ENCODE data around the gene TOX3. TPM values are rescaled to one million over a fixed set of nuclear protein-coding genes. Genes with fewer than 3 reads are reported as not detected.
A peak's percentile ranks its signal among the peaks of the same experiment; 100 is the strongest.

TOX3 gene
- total RNA-seq, result 10 to 100 TPM; 10.9 to 32.6 (median 28.0) TPM

DNA sequence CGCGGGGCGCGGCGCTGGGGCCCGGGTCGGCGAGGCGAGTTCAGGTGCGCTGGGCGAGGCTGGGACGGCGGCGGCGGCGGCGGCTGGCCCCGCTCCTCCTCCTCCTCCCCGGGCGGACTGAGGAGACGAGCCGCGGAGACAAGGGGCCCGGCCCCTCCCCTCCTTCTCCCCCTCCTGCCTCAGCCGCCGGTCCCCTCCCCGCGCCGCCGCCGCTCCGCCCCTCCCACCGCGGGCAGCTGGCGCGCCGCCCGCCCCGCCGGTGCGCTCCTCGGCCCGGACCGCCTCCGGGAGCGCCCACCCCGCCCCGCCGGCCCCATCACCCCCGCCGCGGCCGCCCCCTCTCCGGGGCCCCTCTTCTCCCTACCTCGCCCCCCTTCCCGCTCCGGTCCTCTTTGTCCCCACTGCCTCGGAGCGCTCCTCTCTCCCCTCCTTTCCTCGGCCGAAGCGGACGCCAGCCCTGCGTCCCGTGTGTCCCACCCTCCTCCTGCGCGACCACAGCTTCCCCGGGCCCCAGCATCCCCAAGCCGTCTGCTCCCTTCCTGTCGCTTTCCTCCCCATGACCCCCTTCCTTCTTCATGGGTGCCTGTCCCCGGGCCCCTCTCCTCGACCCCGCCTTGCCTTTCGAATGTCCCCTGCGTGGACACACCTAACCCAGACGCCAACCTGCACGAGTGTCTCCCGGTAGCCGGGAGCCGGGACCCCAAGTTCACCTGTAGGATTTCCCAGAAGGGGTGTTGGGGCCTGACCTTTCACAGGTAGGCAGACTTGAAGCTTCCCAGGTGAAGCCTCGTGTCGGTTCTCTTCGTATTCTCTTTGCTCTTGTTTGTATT is at the start of gene TOX3:
TOX3 (minus strand) TSS at position 140 of the 830 bp plus-strand sequence. CDS start 420 bp downstream, outside the sequence.
- TF ChIP-seq EP300 (IDR thresholded peaks at IDR 0.05; ENCODE audit: low read depth) (no peak), POLR2AphosphoS5 (IDR thresholded peaks at IDR 0.05) (peak in 2 of 3 donors; percentile 34 to 50)
- Histone ChIP-seq H3K9me3 (no peaks in the 10 kb centered on the region), H3K36me3 (no peaks in the 10 kb centered on the region), H3K27ac (peak within 1 kb of the TSS; percentile 78 to 92 (median 90)), H3K4me1 (peaks cover 0 to 51% (median 7%) of the 10 kb centered on the region in 4 donors), H3K27me3 (peaks cover 36% of the 10 kb centered on the region), H3K4me3 (peak within 1 kb of the TSS; percentile 48 to 83 (median 74))
- intact Hi-C loops (cut with DNase I; ENCODE audit: low total_unique reads) (no loop called here), in situ Hi-C loops (cut with MboI; ENCODE audit: low pct_ligation_motif_present in 1 of 4, low pct_unique_long_range_greater_than_20kb in 1 of 4, low sequenced_read_pairs in 3 of 4) (loop anchor here in 1 of 4 donors (25.0 kb wide), 1 partner anchor 360 kb away; no protein-coding TSS in a partner anchor)
- 9 to 11% methylated on average over 13 to 38 of the region's 83 CpGs for WGBS, 2 donors (ENCODE audit: low coverage in 1 of 2)
- DNase-seq, result peak; percentile 74

DNA sequence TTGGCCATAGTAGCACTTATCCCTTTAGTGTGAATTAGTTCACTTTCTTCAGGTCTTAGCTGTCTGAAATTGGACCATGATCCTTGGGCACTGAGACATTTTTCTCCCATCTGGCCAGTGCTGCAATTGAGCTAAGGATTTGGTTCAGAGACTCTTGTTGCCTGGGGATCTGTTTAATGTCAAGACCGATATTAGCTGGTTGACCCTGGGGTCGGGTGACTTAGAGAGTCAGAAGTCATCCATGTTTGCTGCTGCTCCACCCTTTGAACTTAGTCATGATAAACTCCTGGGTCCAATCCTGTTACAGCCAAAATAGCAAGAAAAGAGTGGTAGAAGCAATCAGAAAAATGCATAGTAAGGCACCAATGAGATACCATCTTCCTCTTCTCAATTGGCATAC is 45.8 kb upstream of the TOX3 start:
- in situ Hi-C loops (cut with MboI; ENCODE audit: low pct_ligation_motif_present in 1 of 4, low pct_unique_long_range_greater_than_20kb in 1 of 4, low sequenced_read_pairs in 3 of 4) (no loop called here), intact Hi-C loops (cut with DNase I; ENCODE audit: low total_unique reads) (no loop called here)
- no peak overlapping the region for H3K4me3 ChIP-seq
- no peak overlapping the region for H3K27ac ChIP-seq
- 67% methylated on average over 2 of the region's 2 CpGs; no CpG with 5 or more reads in 1 of the 2 donors for WGBS, 2 donors (ENCODE audit: low coverage in 1 of 2)
- no peaks in the 10 kb centered on the region for H3K9me3 ChIP-seq
- no peaks in the 10 kb centered on the region for H3K27me3 ChIP-seq
- TF ChIP-seq, protein P1, sequence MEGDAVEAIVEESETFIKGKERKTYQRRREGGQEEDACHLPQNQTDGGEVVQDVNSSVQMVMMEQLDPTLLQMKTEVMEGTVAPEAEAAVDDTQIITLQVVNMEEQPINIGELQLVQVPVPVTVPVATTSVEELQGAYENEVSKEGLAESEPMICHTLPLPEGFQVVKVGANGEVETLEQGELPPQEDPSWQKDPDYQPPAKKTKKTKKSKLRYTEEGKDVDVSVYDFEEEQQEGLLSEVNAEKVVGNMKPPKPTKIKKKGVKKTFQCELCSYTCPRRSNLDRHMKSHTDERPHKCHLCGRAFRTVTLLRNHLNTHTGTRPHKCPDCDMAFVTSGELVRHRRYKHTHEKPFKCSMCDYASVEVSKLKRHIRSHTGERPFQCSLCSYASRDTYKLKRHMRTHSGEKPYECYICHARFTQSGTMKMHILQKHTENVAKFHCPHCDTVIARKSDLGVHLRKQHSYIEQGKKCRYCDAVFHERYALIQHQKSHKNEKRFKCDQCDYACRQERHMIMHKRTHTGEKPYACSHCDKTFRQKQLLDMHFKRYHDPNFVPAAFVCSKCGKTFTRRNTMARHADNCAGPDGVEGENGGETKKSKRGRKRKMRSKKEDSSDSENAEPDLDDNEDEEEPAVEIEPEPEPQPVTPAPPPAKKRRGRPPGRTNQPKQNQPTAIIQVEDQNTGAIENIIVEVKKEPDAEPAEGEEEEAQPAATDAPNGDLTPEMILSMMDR (IDR thresholded peaks at IDR 0.05), result no peak
- TF ChIP-seq EP300 (IDR thresholded peaks at IDR 0.05; ENCODE audit: low read depth) (no peak), POLR2AphosphoS5 (IDR thresholded peaks at IDR 0.05) (no peak), POLR2A (IDR thresholded peaks at IDR 0.05) (no peak)
- peaks cover 0 to 8% (median 4%) of the 10 kb centered on the region in 4 donors for H3K4me1 ChIP-seq
- no peak for DNase-seq
- H3K36me3 ChIP-seq, result no peaks in the 10 kb centered on the region

DNA sequence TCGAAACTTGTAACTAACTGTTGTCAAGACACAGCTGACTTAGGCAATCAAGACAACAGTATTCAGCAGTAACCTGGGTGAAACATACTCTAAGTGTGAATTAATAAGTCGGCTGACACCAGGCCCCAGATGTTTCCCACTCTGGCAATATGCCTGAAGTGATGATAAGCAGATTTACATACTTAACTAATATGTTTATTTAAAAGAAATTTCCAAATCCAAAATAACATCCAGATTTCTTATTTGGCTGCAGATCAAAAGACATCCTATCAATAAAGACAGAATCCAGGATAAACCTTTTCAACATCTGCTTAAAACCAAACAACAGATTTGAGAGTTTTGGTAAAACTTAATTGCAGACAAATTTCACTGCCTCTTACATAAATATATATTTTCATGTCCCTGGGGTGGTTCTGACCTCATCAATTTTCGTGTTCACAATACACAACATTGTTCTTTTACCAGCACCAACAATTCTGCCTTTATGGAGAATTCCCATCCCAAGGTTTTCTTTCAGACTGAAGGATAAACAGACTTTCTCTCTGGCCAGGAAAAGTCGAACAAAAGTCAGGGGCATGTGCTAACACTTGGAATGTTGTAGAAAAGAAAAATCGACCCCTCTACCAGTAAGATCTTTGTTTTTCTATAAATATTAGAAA is 45.1 kb upstream of the TOX3 start:
- intact Hi-C loops (cut with DNase I; ENCODE audit: low total_unique reads), result no loop called here
- H3K27ac ChIP-seq, result no peak overlapping the region

DNA sequence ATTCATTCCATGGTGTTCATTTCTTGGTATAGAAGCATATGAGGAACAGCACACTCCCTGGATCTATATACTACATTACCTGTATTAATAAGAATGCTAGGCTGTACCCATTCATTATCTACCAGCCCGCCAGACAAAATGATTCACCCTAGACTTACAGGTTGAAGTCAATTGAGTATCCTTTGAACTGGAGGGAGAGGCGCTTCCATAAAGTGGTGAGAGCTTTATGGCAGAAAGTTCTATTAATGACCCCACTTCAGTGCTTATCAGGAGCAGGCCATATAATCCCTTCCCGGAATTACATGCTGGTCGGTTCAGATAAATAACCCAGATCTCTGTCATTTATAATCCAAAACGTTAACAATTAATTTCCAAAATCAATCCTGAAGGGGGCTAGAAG is 44.5 kb upstream of the TOX3 start:
- no peaks in the 10 kb centered on the region for H3K9me3 ChIP-seq
- no peaks in the 10 kb centered on the region for H3K27me3 ChIP-seq
- no peak for DNase-seq
- no peak overlapping the region for H3K4me3 ChIP-seq
- in situ Hi-C loops (cut with MboI; ENCODE audit: low pct_ligation_motif_present in 1 of 4, low pct_unique_long_range_greater_than_20kb in 1 of 4, low sequenced_read_pairs in 3 of 4), result no loop called here
- no peak overlapping the region for H3K27ac ChIP-seq
- intact Hi-C loops (cut with DNase I; ENCODE audit: low total_unique reads), result no loop called here
- H3K36me3 ChIP-seq, result no peaks in the 10 kb centered on the region
- no peaks in the 10 kb centered on the region for H3K4me1 ChIP-seq
- TF ChIP-seq POLR2A (IDR thresholded peaks at IDR 0.05), result no peak
- TF ChIP-seq POLR2AphosphoS5 (IDR thresholded peaks at IDR 0.05), result no peak
- TF ChIP-seq, protein P1 (IDR thresholded peaks at IDR 0.05), result no peak
- no peak for TF ChIP-seq EP300 (IDR thresholded peaks at IDR 0.05; ENCODE audit: low read depth)
- WGBS, 2 donors (ENCODE audit: low coverage in 1 of 2), result 58 to 78% methylated on average over 3 to 5 of the region's 5 CpGs

More for the DNA sequence above, 45.1 kb upstream of the TOX3 start:
- no peak for TF ChIP-seq EP300 (IDR thresholded peaks at IDR 0.05; ENCODE audit: low read depth)
- no peak for TF ChIP-seq POLR2A (IDR thresholded peaks at IDR 0.05)
- TF ChIP-seq, protein P1 (IDR thresholded peaks at IDR 0.05), result no peak
- no peak for TF ChIP-seq POLR2AphosphoS5 (IDR thresholded peaks at IDR 0.05)
- Histone ChIP-seq H3K9me3 (no peaks in the 10 kb centered on the region), H3K4me1 (peaks cover 0 to 2% (median 0%) of the 10 kb centered on the region in 4 donors), H3K27me3 (no peaks in the 10 kb centered on the region), H3K4me3 (no peak overlapping the region), H3K36me3 (no peaks in the 10 kb centered on the region)
- 46 to 52% methylated on average over 4 to 5 of the region's 5 CpGs for WGBS, 2 donors (ENCODE audit: low coverage in 1 of 2)
- in situ Hi-C loops (cut with MboI; ENCODE audit: low pct_ligation_motif_present in 1 of 4, low pct_unique_long_range_greater_than_20kb in 1 of 4, low sequenced_read_pairs in 3 of 4), result no loop called here
- DNase-seq, result no peak
